Type B pancreatic cell (in vitro differentiated cells): Measurements from ENCODE around the gene TMEFF1. TPM values are rescaled to one million over a fixed set of nuclear protein-coding genes. Genes with fewer than 3 reads are reported as not detected.

Experiments used
- DNase-seq: peaks from one replicate; pipeline ENCODE4 v3.0.0; 2021; ENCODE audit warnings: mixed read lengths; ENCODE audit not compliant: unreplicated experiment; ENCODE audit errors: extremely low spot score
- H3K27ac Mint-ChIP-seq: 2 replicates; pipeline ENCODE4 v1.8.0; 2021; ENCODE audit warnings: mild to moderate bottlenecking, mixed read lengths
- H3K27me3 Mint-ChIP-seq: 2 replicates; pipeline ENCODE4 v1.8.0; 2021; ENCODE audit warnings: mixed read lengths
- H3K36me3 Mint-ChIP-seq: 2 replicates; pipeline ENCODE4 v1.8.0; 2021; ENCODE audit warnings: mixed read lengths
- H3K4me1 Mint-ChIP-seq: one replicate; pipeline ENCODE4 v1.8.0; 2021; ENCODE audit warnings: mixed read lengths; ENCODE audit not compliant: unreplicated experiment
- H3K4me3 Mint-ChIP-seq: 2 replicates; pipeline ENCODE4 v1.8.0; 2021; ENCODE audit warnings: mild to moderate bottlenecking, mixed read lengths
- H3K9me3 Mint-ChIP-seq: 2 replicates; pipeline ENCODE4 v1.8.0; 2021; ENCODE audit warnings: mixed read lengths
- CTCF ChIP-seq: fragments of 200-600 bp; sonication (generic); conservative IDR thresholded peaks from 2 replicates; pipeline ENCODE4 v1.5.0; 2021; ENCODE audit warnings: antibody characterized with exemption, mild to moderate bottlenecking
- total RNA-seq: library from RNA; stranded (reverse); gene quantifications from 2 replicates; pipeline ENCODE4 v1.2.1, GENCODE V29; 2021; ENCODE audit warnings: low replicate concordance

Gene TMEFF1
- total RNA-seq, 1 donor from 2014 or later, result 30.5 TPM

GRCh38 chr9:100473276-100474081, 530 bp downstream of the TMEFF1 start:
- Mint-ChIP-seq H3K4me3 (peak overlapping the region; percentile 97), H3K27ac (peak overlapping the region; percentile 81), H3K36me3 (peaks cover 3% of the 10 kb centered on the region), H3K27me3 (no peaks in the 10 kb centered on the region), H3K4me1 (peaks cover 31% of the 10 kb centered on the region), H3K9me3 (no peaks in the 10 kb centered on the region)
- no peak for TF ChIP-seq CTCF
- peak; percentile 74 for DNase-seq

- Mint-ChIP-seq H3K27ac (peak overlapping the region; percentile 81), H3K36me3 (peaks cover 9% of the 10 kb centered on the region), H3K4me3 (peak overlapping the region; percentile 97), H3K27me3 (no peaks in the 10 kb centered on the region), H3K4me1 (peaks cover 25% of the 10 kb centered on the region), H3K9me3 (no peaks in the 10 kb centered on the region)
- no peak for TF ChIP-seq CTCF
- DNase-seq, result peak; percentile 71
Observed at GRCh38 chr9:100474082-100474923, 1.4 kb downstream of the TMEFF1 start.

- Mint-ChIP-seq H3K27ac (peak overlapping the region; percentile 81), H3K27me3 (no peaks in the 10 kb centered on the region), H3K4me1 (peaks cover 21% of the 10 kb centered on the region), H3K9me3 (no peaks in the 10 kb centered on the region), H3K36me3 (peaks cover 15% of the 10 kb centered on the region), H3K4me3 (peak overlapping the region; percentile 97)
- no peak for DNase-seq
- TF ChIP-seq CTCF, result no peak
Observed at GRCh38 chr9:100474924-100475276, 2.0 kb downstream of the TMEFF1 start.

DNA sequence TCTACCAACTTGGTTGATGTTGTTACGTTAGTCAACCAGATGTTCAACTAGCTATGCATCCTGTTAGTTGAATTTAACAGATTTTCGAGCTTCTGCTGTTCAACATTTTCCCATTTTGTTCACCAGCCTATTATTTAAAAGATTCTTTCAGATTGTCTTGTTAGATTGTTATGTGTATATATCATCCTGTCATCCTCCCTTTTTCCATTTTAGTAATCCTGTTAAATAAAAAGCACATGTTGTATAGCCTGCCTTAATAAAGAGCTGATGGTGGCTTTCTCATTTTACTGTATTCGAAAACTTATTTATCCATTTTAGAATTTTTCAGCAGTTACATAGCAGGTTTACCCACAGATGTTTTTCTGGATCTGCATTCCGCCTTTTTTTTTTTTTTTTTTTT, 4.3 kb downstream of the TMEFF1 start:
- Mint-ChIP-seq H3K9me3 (peaks cover 11% of the 10 kb centered on the region), H3K4me3 (no peak overlapping the region), H3K27ac (no peak overlapping the region), H3K27me3 (no peaks in the 10 kb centered on the region), H3K36me3 (peaks cover 30% of the 10 kb centered on the region), H3K4me1 (peaks cover 21% of the 10 kb centered on the region)
- TF ChIP-seq CTCF, result no peak
- DNase-seq, result no peak

DNA sequence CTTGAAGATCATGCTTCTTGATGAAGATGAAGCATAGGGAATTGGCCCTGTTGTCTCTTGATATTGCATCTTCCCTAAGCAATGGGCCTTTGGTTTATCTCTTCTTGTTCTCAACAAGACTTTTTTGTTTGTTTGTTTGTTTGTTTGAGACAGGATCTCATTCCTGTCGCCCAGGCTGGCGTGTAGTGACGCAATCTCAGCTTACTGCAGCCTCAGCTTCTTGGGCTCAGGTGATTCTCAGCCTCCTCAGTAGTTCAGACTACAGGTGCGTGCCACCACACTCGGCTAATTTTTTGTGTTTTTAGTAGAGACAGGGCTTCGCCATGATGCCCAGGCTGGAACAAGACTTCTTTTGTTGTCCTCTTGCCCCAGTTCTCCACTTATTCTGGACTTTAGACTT, 5.2 kb downstream of the TMEFF1 start:
- Mint-ChIP-seq H3K4me1 (peaks cover 21% of the 10 kb centered on the region), H3K4me3 (no peak overlapping the region), H3K27ac (no peak overlapping the region), H3K27me3 (no peaks in the 10 kb centered on the region), H3K9me3 (peaks cover 16% of the 10 kb centered on the region), H3K36me3 (peaks cover 33% of the 10 kb centered on the region)
- TF ChIP-seq CTCF, result no peak
- DNase-seq, result no peak
